HG03342 (cell line): ENCODE results near the gene TNNI3.
"Not testable (repeated sequence)": the region's sequence is repeated elsewhere in the genome, so short reads cannot be mapped to it uniquely, and the experiment has no call there.

ENCODE experiments used
- ATAC-seq: cut with Tn5 transposase; IDR thresholded peaks from one replicate; pipeline ENCODE4 v1.9.1; 2021; ENCODE audit warnings: mild to moderate bottlenecking, moderate library complexity; ENCODE audit not compliant: unreplicated experiment

TNNI3 gene

GRCh38 chr19:55157064-55157908, at the start of gene TNNI3:
TSS of gene TNNI3 (minus strand) at chr19:55157732. CDS start at chr19:55157589, 143 bp downstream.
- no peak for ATAC-seq

- ATAC-seq: no peak
Measured at GRCh38 chr19:55206664-55207500, 49.4 kb upstream of the TNNI3 start.

- not testable (repeated sequence) for ATAC-seq
Measured at GRCh38 chr19:55202199-55202598, 44.7 kb upstream of the TNNI3 start.

- ATAC-seq: no peak
Measured at GRCh38 chr19:55199620-55200204, 42.2 kb upstream of the TNNI3 start.

DNA sequence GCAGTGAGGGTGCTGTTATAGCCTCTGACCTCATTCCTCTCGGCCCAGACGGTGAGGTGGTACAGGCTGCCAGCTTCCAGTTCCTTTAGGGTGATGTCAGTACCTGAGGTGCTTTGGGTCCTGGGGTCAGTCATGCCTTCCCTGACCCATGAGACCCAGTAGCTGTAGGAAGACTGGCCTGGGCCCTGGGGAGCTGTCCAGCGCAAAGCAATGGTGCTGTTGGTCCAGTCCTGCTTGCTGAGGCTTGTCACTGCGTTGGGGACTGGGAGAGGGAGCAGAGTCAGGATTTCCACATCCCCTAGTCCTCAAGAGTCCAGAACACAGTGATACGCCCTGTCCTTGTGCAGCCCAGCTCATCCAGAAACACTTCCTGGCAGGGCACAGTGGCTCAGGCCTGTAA, 41.1 kb upstream of the TNNI3 start:
- ATAC-seq: no peak

- no peak for ATAC-seq
Measured at GRCh38 chr19:55197528-55197927, 40.0 kb upstream of the TNNI3 start.

- ATAC-seq: no peak
Measured at GRCh38 chr19:55196803-55197202, 39.3 kb upstream of the TNNI3 start.

DNA sequence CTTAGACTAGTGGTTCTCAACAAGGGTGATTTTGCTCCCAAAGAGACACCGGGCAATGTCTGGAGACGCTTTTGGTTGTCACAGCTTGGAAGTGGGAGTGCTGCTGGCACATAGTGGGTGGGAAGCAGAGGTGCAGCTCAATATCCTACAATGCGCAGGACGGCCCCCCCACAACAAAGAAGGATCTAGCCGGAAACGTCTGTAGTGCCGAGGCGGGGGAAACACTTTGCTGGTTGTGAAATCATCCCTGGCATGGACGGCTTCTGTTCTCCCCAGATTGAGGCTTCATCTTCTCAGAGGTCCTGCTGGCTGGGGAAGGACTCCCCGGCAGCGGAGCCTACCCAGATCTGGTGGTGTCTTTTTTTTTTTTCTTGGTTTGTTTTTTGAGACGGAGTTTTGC, 35.9 kb upstream of the TNNI3 start:
- ATAC-seq: no peak

DNA sequence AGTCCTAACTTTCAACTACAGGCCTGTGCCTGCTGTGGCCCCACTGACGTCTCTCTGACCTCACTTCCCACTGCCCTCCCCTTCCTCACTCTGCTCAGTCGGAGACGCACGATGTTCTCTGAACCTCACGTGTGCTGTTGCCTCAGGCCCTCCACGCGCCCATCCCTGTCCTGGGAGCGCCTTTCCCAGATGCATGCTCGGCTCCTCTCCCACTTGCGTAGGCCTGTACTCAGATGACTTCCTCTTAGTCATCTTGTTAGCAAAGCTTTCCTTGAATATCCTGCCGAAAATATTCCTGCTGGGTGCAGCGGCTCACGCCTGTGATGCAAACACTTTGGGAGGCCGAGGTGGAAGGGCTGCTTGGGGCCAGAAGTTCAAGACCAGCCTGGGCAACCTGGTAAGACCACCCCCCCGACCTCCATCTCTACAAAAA, 31.9 kb upstream of the TNNI3 start:
- no peak for ATAC-seq

- no peak for ATAC-seq
Measured at GRCh38 chr19:55188625-55189024, 31.1 kb upstream of the TNNI3 start.

GRCh38 chr19:55186080-55186479, 28.5 kb upstream of the TNNI3 start:
- no peak for ATAC-seq

DNA sequence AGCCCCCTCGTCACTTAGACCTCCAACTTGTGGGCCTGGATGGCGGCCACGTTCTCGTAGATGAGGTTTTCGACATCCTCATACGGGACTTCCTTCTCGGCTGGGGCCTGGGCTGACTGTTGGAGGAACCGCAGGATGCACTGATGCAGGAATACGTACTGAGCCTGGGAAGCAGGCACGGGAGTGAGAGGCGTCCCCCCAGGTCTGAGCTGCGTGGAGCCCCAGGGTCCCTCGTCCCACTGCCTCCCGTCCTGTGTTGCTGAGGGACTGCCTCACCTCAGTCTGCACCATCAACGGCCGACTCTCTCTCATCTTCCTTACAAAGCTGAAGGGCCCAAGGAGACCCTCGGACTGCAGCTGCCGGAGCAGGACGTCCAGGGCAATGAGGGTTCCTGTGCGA, 24.2 kb upstream of the TNNI3 start:
- no peak for ATAC-seq

GRCh38 chr19:55179606-55180484, 22.3 kb upstream of the TNNI3 start, which contains the start of gene SYT5:
TSS of gene SYT5 (minus strand) at chr19:55180289. CDS start at chr19:55179041, 1,248 bp downstream.
- no peak for ATAC-seq

GRCh38 chr19:55178781-55179599, 21.5 kb upstream of the TNNI3 start:
- peak; percentile 85 for ATAC-seq

GRCh38 chr19:55176076-55176475, 18.5 kb upstream of the TNNI3 start:
- ATAC-seq: no peak

- ATAC-seq: no peak
Measured at GRCh38 chr19:55175117-55175867, 17.8 kb upstream of the TNNI3 start.

- no peak for ATAC-seq
Measured at GRCh38 chr19:55174425-55175116, 17.0 kb upstream of the TNNI3 start.

DNA sequence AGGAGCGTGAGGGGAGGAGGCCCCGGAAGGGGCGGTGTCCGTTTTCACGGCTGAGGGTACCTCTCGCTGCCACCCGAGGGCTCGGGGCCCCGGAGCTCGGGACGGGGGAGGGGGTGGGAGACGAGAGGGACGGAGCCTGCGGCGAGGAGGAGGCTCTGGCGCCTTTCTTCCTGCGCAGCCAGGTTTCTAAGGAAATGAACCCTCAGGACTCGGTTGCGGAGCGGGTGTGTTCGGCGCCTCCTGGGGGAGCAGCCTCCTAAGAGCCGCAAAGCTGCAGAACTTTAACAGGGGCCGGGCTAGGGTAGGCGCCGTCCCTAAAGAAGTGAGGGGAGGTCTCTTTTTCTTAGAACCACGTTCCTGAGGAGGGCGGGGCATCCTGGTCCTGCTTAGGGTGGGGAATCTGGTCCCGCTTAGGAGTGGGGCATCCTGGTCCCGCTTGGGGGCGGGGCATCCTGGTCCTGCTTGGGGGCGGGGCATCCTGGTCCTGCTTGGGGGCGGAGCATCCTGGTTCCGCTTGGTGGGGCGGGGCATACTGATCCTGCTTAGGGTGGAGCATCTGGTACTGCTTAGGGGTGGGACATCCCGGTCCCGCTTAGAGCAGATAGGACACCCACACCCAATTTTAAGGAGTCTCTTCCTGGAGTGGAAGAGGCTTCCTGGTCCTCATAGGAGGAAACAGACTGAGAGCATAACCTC, 16.3 kb upstream of the TNNI3 start:
- ATAC-seq: no peak
